IMR-90 (cell line): ENCODE results near the gene ITPK1. TPM values are rescaled to one million over a fixed set of nuclear protein-coding genes. Genes with fewer than 3 reads are reported as not detected.

Source experiments
- ATAC-seq: fragments of 200-7000 bp; cut with Tn5 transposase; 2 replicates; pipeline ENCODE4 v1.9.1; 2020; ENCODE audit warnings: low read depth, mild to moderate bottlenecking, moderate library complexity
- BruUV-seq: library from RNA; stranded (reverse); fragments of 400-500 nt; replicated peaks from 2 replicates; lab custom pipeline; 2021; lab: Mats Ljungman, UMichigan
- CTCF ChIA-PET: fragments of 300-600 bp; formaldehyde crosslinking; extraction: SDS; loops from one replicate; lab custom pipeline; 2021; ENCODE audit warnings: antibody characterized with exemption; lab: Yijun Ruan, JAX
- POLR2A ChIA-PET: fragments of 300-600 bp; sonication (Branson Sonifier 250); formaldehyde crosslinking; loops from one replicate; lab custom pipeline; 2022; ENCODE audit warnings: antibody characterized with exemption; ENCODE audit not compliant: unreplicated experiment; lab: Charles Lee
- DNase-seq: peaks from one replicate; pipeline ENCODE4 v3.0.0; 2013
- H2AFZ ChIP-seq: replicated peaks from 2 replicates; pipeline ENCODE3; 2013; ENCODE audit warnings: low read length, mild to moderate bottlenecking; ENCODE audit not compliant: poor library complexity
- H2AK5ac ChIP-seq: 2 replicates; pipeline ENCODE4 v1.6.1; 2013; ENCODE audit warnings: low read depth, low read length, inconsistent platforms
- H2AK9ac ChIP-seq: replicated peaks from 2 replicates; pipeline ENCODE3; 2013; ENCODE audit warnings: mild to moderate bottlenecking, low read depth, low read length, moderate library complexity; ENCODE audit not compliant: poor library complexity
- H2BK120ac ChIP-seq: 2 replicates; pipeline ENCODE4 v1.6.1; 2013; ENCODE audit warnings: low read depth, low read length, inconsistent platforms
- H2BK15ac ChIP-seq: 3 replicates; pipeline ENCODE4 v1.6.1; 2013; ENCODE audit warnings: low read depth, low read length, inconsistent platforms
- H2BK20ac ChIP-seq: 2 replicates; pipeline ENCODE4 v1.6.1; 2013; ENCODE audit warnings: low read depth, mild to moderate bottlenecking, inconsistent platforms, low read length, moderate library complexity
- H2BK5ac ChIP-seq: 2 replicates; pipeline ENCODE4 v1.6.1; 2013; ENCODE audit warnings: mild to moderate bottlenecking, low read depth, low read length, inconsistent platforms; ENCODE audit not compliant: poor library complexity, severe bottlenecking
- H3K14ac ChIP-seq: replicated peaks from 2 replicates; pipeline ENCODE4 v1.6.1; 2013; ENCODE audit warnings: low read depth, low read length, inconsistent platforms
- H3K18ac ChIP-seq: 2 replicates; pipeline ENCODE4 v1.6.1; 2013; ENCODE audit warnings: low read depth, low read length, control low read depth
- H3K23ac ChIP-seq: 2 replicates; pipeline ENCODE4 v1.6.1; 2013; ENCODE audit warnings: low read depth, low read length, inconsistent platforms
- H3K27ac ChIP-seq: 2 replicates; pipeline ENCODE4 v1.5.1; 2013; ENCODE audit warnings: mild to moderate bottlenecking, control low read depth, low read length; ENCODE audit not compliant: insufficient read depth
- H3K27me3 ChIP-seq: 2 replicates; pipeline ENCODE4 v1.6.1; 2013; ENCODE audit warnings: low read length; ENCODE audit not compliant: control insufficient read depth, insufficient read depth
- H3K36me3 ChIP-seq: 2 replicates; pipeline ENCODE4 v1.6.1; 2013; ENCODE audit warnings: low read length, mixed read lengths; ENCODE audit not compliant: control insufficient read depth, insufficient read depth
- H3K4ac ChIP-seq: 2 replicates; pipeline ENCODE4 v1.6.1; 2013; ENCODE audit warnings: low read depth, low read length, inconsistent platforms
- H3K4me1 ChIP-seq: 2 replicates; pipeline ENCODE4 v1.6.1; 2013; ENCODE audit warnings: low read length, mixed read lengths; ENCODE audit not compliant: control insufficient read depth, insufficient read depth
- H3K4me2 ChIP-seq: 2 replicates; pipeline ENCODE4 v1.6.1; 2013; ENCODE audit warnings: low read depth, mild to moderate bottlenecking, control low read depth, low read length, moderate library complexity
- H3K4me3 ChIP-seq: 2 replicates; pipeline ENCODE4 v1.5.1; 2013; ENCODE audit warnings: low read depth, mild to moderate bottlenecking, control low read depth, low read length, moderate library complexity; ENCODE audit not compliant: insufficient read depth
- H3K56ac ChIP-seq: 2 replicates; pipeline ENCODE4 v1.6.1; 2013; ENCODE audit warnings: low read length, inconsistent platforms; ENCODE audit not compliant: insufficient read depth; ENCODE audit errors: extremely low read depth
- H3K79me1 ChIP-seq, 2 experiments: 2 replicates each; pipeline ENCODE4 v1.6.1; 2013; ENCODE audit warnings: low read length in 2 of 2, inconsistent platforms in 1 of 2, low read depth in 1 of 2
- H3K9ac ChIP-seq: 2 replicates; pipeline ENCODE4 v1.6.1; 2013; ENCODE audit warnings: low read depth, low read length, control low read depth
- H3K9me1 ChIP-seq: 2 replicates; pipeline ENCODE4 v1.6.1; 2013; ENCODE audit warnings: low read length, inconsistent platforms; ENCODE audit not compliant: insufficient read depth
- H3K9me3 ChIP-seq: 2 replicates; pipeline ENCODE4 v1.6.1; 2013; ENCODE audit warnings: low read length; ENCODE audit not compliant: control insufficient read depth, insufficient read depth
- H4K20me1 ChIP-seq: 2 replicates; pipeline ENCODE4 v1.6.1; 2013; ENCODE audit warnings: low read length, inconsistent platforms; ENCODE audit not compliant: insufficient read depth
- H4K5ac ChIP-seq: 2 replicates; pipeline ENCODE4 v1.6.1; 2013; ENCODE audit warnings: mild to moderate bottlenecking, low read depth, low read length, control low read depth
- H4K8ac ChIP-seq, 2 experiments: 2 replicates each; pipeline ENCODE4 v1.6.1; 2013; ENCODE audit warnings: low read depth in 2 of 2, low read length in 2 of 2, control low read depth in 1 of 2, inconsistent platforms in 1 of 2
- H4K91ac ChIP-seq: 2 replicates; pipeline ENCODE4 v1.6.1; 2013; ENCODE audit warnings: low read depth, low read length, inconsistent platforms; ENCODE audit not compliant: insufficient read depth
- BHLHE40 ChIP-seq: fragments of 150-350 bp; IDR thresholded peaks from 2 replicates; pipeline ENCODE4 v1.6.1; 2016; ENCODE audit warnings: mild to moderate bottlenecking, low read depth, low read length
- FOS ChIP-seq: fragments of 150-350 bp; IDR thresholded peaks from 2 replicates; pipeline ENCODE4 v1.6.1; 2016; ENCODE audit warnings: low read depth, low read length
- MAZ ChIP-seq: IDR thresholded peaks from 2 replicates; pipeline ENCODE4 v1.6.1; 2012; ENCODE audit warnings: low read depth, mild to moderate bottlenecking, low read length, improper control_type of control experiment, moderate library complexity, borderline replicate concordance
- MXI1 ChIP-seq: IDR thresholded peaks from 2 replicates; pipeline ENCODE4 v1.6.1; 2012; ENCODE audit warnings: low read depth, mild to moderate bottlenecking, low read length, moderate library complexity, borderline replicate concordance
- POLR2A ChIP-seq: IDR thresholded peaks from 2 replicates; pipeline ENCODE4 v1.6.1; 2012; ENCODE audit warnings: mild to moderate bottlenecking, low read depth, low read length
- SMC3 ChIP-seq: fragments of 150-350 bp; IDR thresholded peaks from 2 replicates; pipeline ENCODE4 v1.6.1; 2016; ENCODE audit warnings: low read depth, mild to moderate bottlenecking, antibody characterized with exemption, low read length, moderate library complexity
- WGBS, 2 experiments: methylation state at CpG; one replicate each; pipeline versions ENCODE4 v1.1.5 to v1.1.7; 2013; ENCODE audit warnings: missing lambda C conversion rate in 2 of 2; ENCODE audit not compliant: insufficient read length in 1 of 2; ENCODE audit errors: extremely low coverage in 2 of 2; 5-methylcytosine and 5-hydroxymethylcytosine counted together
- dilution Hi-C: fragments of 300-500 bp; cut with HindIII; formaldehyde crosslinking; loops from one replicate; pipeline ENCODE4 v1.14.3; 2018; ENCODE audit warnings: low sequenced_read_pairs; ENCODE audit not compliant: unreplicated experiment
- in situ Hi-C: fragments of 300-500 bp; cut with MboI; formaldehyde crosslinking; loops from 3 replicates; pipeline ENCODE4 v1.14.3; 2019; ENCODE audit warnings: low sequenced_read_pairs, inconsistent platforms, mixed read lengths
- intact Hi-C: fragments of 100-400 bp; cut with micrococcal nuclease; formaldehyde crosslinking; loops from 2 replicates; pipeline ENCODE4 v1.10.0; 2022
- polyA plus RNA-seq, 3 experiments: library from polyadenylated mRNA; depleted of rRNA; stranded (reverse); fragments of >200 nt; gene quantifications; 2 replicates each; pipeline ENCODE4 v1.2.3, GENCODE V29; 2012; ENCODE audit warnings: low replicate concordance in 1 of 3
- total RNA-seq: library from RNA; depleted of rRNA; stranded (reverse); fragments of >200 nt; gene quantifications from 2 replicates; pipeline ENCODE4 v1.2.3, GENCODE V29; 2012
- TF ChIP-seq, protein P1 (sequence below): fragments of 150-350 bp; IDR thresholded peaks from 2 replicates; pipeline ENCODE4 v1.6.1; 2016; ENCODE audit warnings: low read depth, mild to moderate bottlenecking, low read length, moderate library complexity, borderline replicate concordance

Gene ITPK1
- total and polyA plus RNA-seq, 2 of the 4 experiments (the other 2 are of a cell fraction) = 21.7 to 26.9 TPM

- no peak overlapping the region for H2AK5ac ChIP-seq
- no peak overlapping the region for H4K5ac ChIP-seq
- no peak for ATAC-seq
- WGBS, 2 experiments = 96% methylated on average over 7 of the region's 10 CpGs; no CpG with 5 or more reads in 1 of the 2 experiments
- peaks cover 0 to 3% of the 10 kb centered on the region in 2 experiments; a peak in 1 of 4 replicates for H3K79me1 ChIP-seq
- H2AK9ac ChIP-seq = no peak overlapping the region
- H3K4me3 ChIP-seq = no peak overlapping the region
- no peak overlapping the region for H3K27ac ChIP-seq
- ChIA-PET POLR2A (no interaction called here), CTCF (no interaction called here)
- H3K23ac ChIP-seq = no peak overlapping the region
- in situ Hi-C loops (no loop called here), intact Hi-C loops (no loop called here), dilution Hi-C loops (no loop called here)
- H3K9me3 ChIP-seq = no peaks in the 10 kb centered on the region
- H3K36me3 ChIP-seq = no peaks in the 10 kb centered on the region; the same call in 1 of the 2 replicates
- H2BK20ac ChIP-seq = no peak overlapping the region
- H3K4me1 ChIP-seq = peaks cover 11% of the 10 kb centered on the region
- H3K4me2 ChIP-seq = no peak overlapping the region
- peak overlapping the region; percentile 13 for H2AFZ ChIP-seq
- no TSS peak for BruUV-seq
- no peak overlapping the region for H2BK5ac ChIP-seq
- no peak overlapping the region for H4K8ac ChIP-seq
- DNase-seq = no peak
- H2BK120ac ChIP-seq = no peak overlapping the region
- H3K56ac ChIP-seq = no peak overlapping the region
- H4K20me1 ChIP-seq = no peaks in the 10 kb centered on the region; the same call in 1 of the 2 replicates
- peaks cover 8% of the 10 kb centered on the region for H3K9me1 ChIP-seq
- H4K91ac ChIP-seq = no peak overlapping the region
- TF ChIP-seq FOS (no peak), BHLHE40 (no peak), POLR2A (no peak), MAZ (no peak), MXI1 (no peak), SMC3 (no peak)
- TF ChIP-seq, protein P1, sequence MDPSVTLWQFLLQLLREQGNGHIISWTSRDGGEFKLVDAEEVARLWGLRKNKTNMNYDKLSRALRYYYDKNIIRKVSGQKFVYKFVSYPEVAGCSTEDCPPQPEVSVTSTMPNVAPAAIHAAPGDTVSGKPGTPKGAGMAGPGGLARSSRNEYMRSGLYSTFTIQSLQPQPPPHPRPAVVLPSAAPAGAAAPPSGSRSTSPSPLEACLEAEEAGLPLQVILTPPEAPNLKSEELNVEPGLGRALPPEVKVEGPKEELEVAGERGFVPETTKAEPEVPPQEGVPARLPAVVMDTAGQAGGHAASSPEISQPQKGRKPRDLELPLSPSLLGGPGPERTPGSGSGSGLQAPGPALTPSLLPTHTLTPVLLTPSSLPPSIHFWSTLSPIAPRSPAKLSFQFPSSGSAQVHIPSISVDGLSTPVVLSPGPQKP = no peak
- no peak overlapping the region for H3K9ac ChIP-seq
- H3K27me3 ChIP-seq = no peaks in the 10 kb centered on the region
- no peak overlapping the region for H3K4ac ChIP-seq
- H3K18ac ChIP-seq = no peak overlapping the region
- no peak overlapping the region for H3K14ac ChIP-seq
- H2BK15ac ChIP-seq = no peak overlapping the region
These were observed 39.0 kb downstream of the ITPK1 start for GRCh38 chr14:93076755-93077154.
